ENCODE measurements around the gene MTARC1. TPM values are rescaled to one million over a fixed set of nuclear protein-coding genes. Genes with fewer than 3 reads are reported as not detected.

MTARC1 gene
- polyA plus RNA-seq, 4 donors = 5.4 to 41.3 (median 14.5) TPM

GRCh38 chr1:220803401-220804201, 16.9 kb downstream of the MTARC1 start:
- no peak overlapping the region for H3K4me3 ChIP-seq (ENCODE audit: low read depth in 1 of 3, low read length in 3 of 3)
- H3K9me3 ChIP-seq (ENCODE audit: control insufficient read depth in 2 of 2, insufficient read depth in 1 of 2, low read depth in 1 of 2, low read length in 1 of 2) = no peaks in the 10 kb centered on the region
- peaks cover 0 to 48% (median 8%) of the 10 kb centered on the region in 3 donors for H3K36me3 ChIP-seq (ENCODE audit: control insufficient read depth in 3 of 3, insufficient read depth in 2 of 3, low read depth in 1 of 3, low read length in 3 of 3)
- no peaks in the 10 kb centered on the region for H3K27me3 ChIP-seq (ENCODE audit: control insufficient read depth in 3 of 3, insufficient read depth in 3 of 3, low read length in 3 of 3)
- WGBS, 3 donors = 73 to 80% (median 76%) methylated on average over 10 of the region's 10 CpGs
- DNase-seq (peak; percentile 46 to 50), FAIRE-seq (no peak)
- peak overlapping the region in 1 of 3 donors; percentile 52 for H3K27ac ChIP-seq (ENCODE audit: low read depth in 1 of 3, low read length in 2 of 3)
- H3K4me1 ChIP-seq (ENCODE audit: control insufficient read depth in 3 of 3, insufficient read depth in 2 of 3, low read depth in 1 of 3, low read length in 2 of 3) = no peaks in the 10 kb centered on the region

DNA sequence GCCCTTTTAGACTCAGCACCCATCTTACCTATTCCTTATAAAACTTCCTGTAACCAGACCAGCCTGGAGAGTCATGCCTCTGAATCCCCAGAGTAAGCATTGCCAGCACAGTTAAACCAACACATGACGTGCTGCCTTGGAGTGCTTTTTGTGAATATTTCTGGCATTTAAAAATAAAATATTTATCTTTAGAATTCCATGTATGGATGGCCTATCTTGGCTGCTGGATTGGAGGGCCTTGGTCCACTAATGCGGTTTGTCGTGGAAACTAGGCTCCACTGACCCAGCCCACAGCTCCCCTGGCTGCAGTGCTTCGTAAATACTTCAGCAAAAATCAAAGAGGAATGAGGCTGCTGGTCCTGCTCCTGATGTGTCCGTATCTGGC, 17.5 kb downstream of the MTARC1 start:
- FAIRE-seq (no peak), DNase-seq (no peak)
- Histone ChIP-seq H3K9me3 (ENCODE audit: control insufficient read depth in 2 of 2, insufficient read depth in 1 of 2, low read depth in 1 of 2, low read length in 1 of 2) (no peaks in the 10 kb centered on the region), H3K27me3 (ENCODE audit: control insufficient read depth in 3 of 3, insufficient read depth in 3 of 3, low read length in 3 of 3) (no peaks in the 10 kb centered on the region), H3K27ac (ENCODE audit: low read depth in 1 of 3, low read length in 2 of 3) (peak overlapping the region in 1 of 3 donors; percentile 52), H3K36me3 (ENCODE audit: control insufficient read depth in 3 of 3, insufficient read depth in 2 of 3, low read depth in 1 of 3, low read length in 3 of 3) (peaks cover 0 to 46% (median 6%) of the 10 kb centered on the region in 3 donors), H3K4me1 (ENCODE audit: control insufficient read depth in 3 of 3, insufficient read depth in 2 of 3, low read depth in 1 of 3, low read length in 2 of 3) (no peaks in the 10 kb centered on the region), H3K4me3 (ENCODE audit: low read depth in 1 of 3, low read length in 3 of 3) (no peak overlapping the region)
- WGBS, 3 donors = 65 to 91% (median 74%) methylated on average over 5 of the region's 5 CpGs

DNA sequence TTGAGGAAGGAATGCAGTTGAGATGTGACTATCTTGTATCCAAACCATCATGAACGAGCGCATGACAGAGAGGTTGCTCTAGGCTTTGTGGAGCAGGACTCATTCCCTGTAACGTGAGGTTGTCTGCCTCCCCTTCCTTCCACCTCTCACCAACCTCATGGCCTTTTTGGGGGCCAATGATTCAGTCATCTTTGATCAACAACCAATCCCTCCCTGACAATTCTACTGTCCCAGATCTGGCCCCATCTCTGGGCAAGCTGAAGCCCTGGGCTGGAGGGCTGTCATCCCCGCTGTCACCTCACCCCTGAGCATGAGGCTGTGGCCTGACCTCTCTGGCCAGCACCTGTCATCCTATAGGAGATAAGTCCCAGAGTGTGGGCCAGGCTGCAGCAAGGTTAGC, 19.7 kb downstream of the MTARC1 start:
- 89 to 94% (median 93%) methylated on average over 4 of the region's 4 CpGs for WGBS, 3 donors

GRCh38 chr1:220807726-220808125, 21.0 kb downstream of the MTARC1 start:
- Histone ChIP-seq H3K36me3 (ENCODE audit: control insufficient read depth in 3 of 3, insufficient read depth in 2 of 3, low read depth in 1 of 3, low read length in 3 of 3) (peaks cover 0 to 35% (median 2%) of the 10 kb centered on the region in 3 donors), H3K4me1 (ENCODE audit: control insufficient read depth in 3 of 3, insufficient read depth in 2 of 3, low read depth in 1 of 3, low read length in 2 of 3) (no peaks in the 10 kb centered on the region), H3K4me3 (ENCODE audit: low read depth in 1 of 3, low read length in 3 of 3) (no peak overlapping the region), H3K9me3 (ENCODE audit: control insufficient read depth in 2 of 2, insufficient read depth in 1 of 2, low read depth in 1 of 2, low read length in 1 of 2) (no peaks in the 10 kb centered on the region), H3K27me3 (ENCODE audit: control insufficient read depth in 3 of 3, insufficient read depth in 3 of 3, low read length in 3 of 3) (no peaks in the 10 kb centered on the region), H3K27ac (ENCODE audit: low read depth in 1 of 3, low read length in 2 of 3) (no peak overlapping the region)
- DNase-seq = no peak
- 79 to 85% (median 80%) methylated on average over 6 of the region's 6 CpGs for WGBS, 3 donors
- FAIRE-seq = no peak

More for the DNA sequence above, 19.7 kb downstream of the MTARC1 start:
- FAIRE-seq (no peak), DNase-seq (no peak)
- Histone ChIP-seq H3K4me3 (ENCODE audit: low read depth in 1 of 3, low read length in 3 of 3) (no peak overlapping the region), H3K9me3 (ENCODE audit: control insufficient read depth in 2 of 2, insufficient read depth in 1 of 2, low read depth in 1 of 2, low read length in 1 of 2) (no peaks in the 10 kb centered on the region), H3K4me1 (ENCODE audit: control insufficient read depth in 3 of 3, insufficient read depth in 2 of 3, low read depth in 1 of 3, low read length in 2 of 3) (no peaks in the 10 kb centered on the region), H3K27ac (ENCODE audit: low read depth in 1 of 3, low read length in 2 of 3) (no peak overlapping the region), H3K36me3 (ENCODE audit: control insufficient read depth in 3 of 3, insufficient read depth in 2 of 3, low read depth in 1 of 3, low read length in 3 of 3) (peaks cover 0 to 35% (median 2%) of the 10 kb centered on the region in 3 donors), H3K27me3 (ENCODE audit: control insufficient read depth in 3 of 3, insufficient read depth in 3 of 3, low read length in 3 of 3) (no peaks in the 10 kb centered on the region)

- Histone ChIP-seq H3K36me3 (ENCODE audit: control insufficient read depth in 3 of 3, insufficient read depth in 2 of 3, low read depth in 1 of 3, low read length in 3 of 3) (peaks cover 0 to 40% (median 2%) of the 10 kb centered on the region in 3 donors), H3K27ac (ENCODE audit: low read depth in 1 of 3, low read length in 2 of 3) (no peak overlapping the region), H3K9me3 (ENCODE audit: control insufficient read depth in 2 of 2, insufficient read depth in 1 of 2, low read depth in 1 of 2, low read length in 1 of 2) (no peaks in the 10 kb centered on the region), H3K27me3 (ENCODE audit: control insufficient read depth in 3 of 3, insufficient read depth in 3 of 3, low read length in 3 of 3) (no peaks in the 10 kb centered on the region), H3K4me3 (ENCODE audit: low read depth in 1 of 3, low read length in 3 of 3) (no peak overlapping the region), H3K4me1 (ENCODE audit: control insufficient read depth in 3 of 3, insufficient read depth in 2 of 3, low read depth in 1 of 3, low read length in 2 of 3) (no peaks in the 10 kb centered on the region)
- WGBS, 3 donors = 82 to 89% (median 83%) methylated on average over 11 of the region's 11 CpGs
- FAIRE-seq (no peak), DNase-seq (no peak)
Measured at GRCh38 chr1:220808345-220809186, 21.9 kb downstream of the MTARC1 start.

GRCh38 chr1:220809187-220809550, 22.5 kb downstream of the MTARC1 start:
- Histone ChIP-seq H3K27ac (ENCODE audit: low read depth in 1 of 3, low read length in 2 of 3) (no peak overlapping the region), H3K4me3 (ENCODE audit: low read depth in 1 of 3, low read length in 3 of 3) (no peak overlapping the region), H3K36me3 (ENCODE audit: control insufficient read depth in 3 of 3, insufficient read depth in 2 of 3, low read depth in 1 of 3, low read length in 3 of 3) (peaks cover 0 to 43% (median 2%) of the 10 kb centered on the region in 3 donors), H3K4me1 (ENCODE audit: control insufficient read depth in 3 of 3, insufficient read depth in 2 of 3, low read depth in 1 of 3, low read length in 2 of 3) (no peaks in the 10 kb centered on the region), H3K27me3 (ENCODE audit: control insufficient read depth in 3 of 3, insufficient read depth in 3 of 3, low read length in 3 of 3) (no peaks in the 10 kb centered on the region), H3K9me3 (ENCODE audit: control insufficient read depth in 2 of 2, insufficient read depth in 1 of 2, low read depth in 1 of 2, low read length in 1 of 2) (no peaks in the 10 kb centered on the region)
- no peak for DNase-seq
- 80 to 95% (median 85%) methylated on average over 6 of the region's 6 CpGs for WGBS, 3 donors
- FAIRE-seq = no peak

DNA sequence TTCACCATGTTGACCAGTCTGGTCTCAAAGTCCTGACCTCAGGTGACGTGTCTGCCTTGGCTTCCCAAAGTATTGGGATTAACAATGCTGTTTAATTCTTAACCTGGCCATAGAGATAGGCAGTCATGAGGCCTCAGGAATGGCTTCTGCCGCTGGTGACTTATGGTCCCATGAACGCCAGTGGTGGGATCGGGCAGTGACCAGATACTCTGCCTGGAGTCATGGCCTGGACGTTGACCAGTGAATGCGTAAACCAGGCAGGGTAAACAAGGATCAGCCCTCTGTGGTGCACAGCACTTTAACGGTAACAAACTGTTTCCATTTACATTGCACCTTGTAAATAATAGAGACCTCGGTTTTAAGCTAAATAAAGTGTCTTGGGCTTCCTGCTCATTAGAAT, 23.0 kb downstream of the MTARC1 start:
- FAIRE-seq = no peak
- Histone ChIP-seq H3K4me3 (ENCODE audit: low read depth in 1 of 3, low read length in 3 of 3) (no peak overlapping the region), H3K4me1 (ENCODE audit: control insufficient read depth in 3 of 3, insufficient read depth in 2 of 3, low read depth in 1 of 3, low read length in 2 of 3) (no peaks in the 10 kb centered on the region), H3K27me3 (ENCODE audit: control insufficient read depth in 3 of 3, insufficient read depth in 3 of 3, low read length in 3 of 3) (no peaks in the 10 kb centered on the region), H3K27ac (ENCODE audit: low read depth in 1 of 3, low read length in 2 of 3) (no peak overlapping the region), H3K9me3 (ENCODE audit: control insufficient read depth in 2 of 2, insufficient read depth in 1 of 2, low read depth in 1 of 2, low read length in 1 of 2) (no peaks in the 10 kb centered on the region), H3K36me3 (ENCODE audit: control insufficient read depth in 3 of 3, insufficient read depth in 2 of 3, low read depth in 1 of 3, low read length in 3 of 3) (peaks cover 0 to 45% (median 2%) of the 10 kb centered on the region in 3 donors)
- 81 to 95% (median 85%) methylated on average over 8 of the region's 8 CpGs for WGBS, 3 donors
- no peak for DNase-seq

GRCh38 chr1:220810179-220810653, 23.5 kb downstream of the MTARC1 start:
- Histone ChIP-seq H3K27me3 (ENCODE audit: control insufficient read depth in 3 of 3, insufficient read depth in 3 of 3, low read length in 3 of 3) (no peaks in the 10 kb centered on the region), H3K36me3 (ENCODE audit: control insufficient read depth in 3 of 3, insufficient read depth in 2 of 3, low read depth in 1 of 3, low read length in 3 of 3) (peaks cover 0 to 41% (median 0%) of the 10 kb centered on the region in 3 donors), H3K4me3 (ENCODE audit: low read depth in 1 of 3, low read length in 3 of 3) (no peak overlapping the region), H3K4me1 (ENCODE audit: control insufficient read depth in 3 of 3, insufficient read depth in 2 of 3, low read depth in 1 of 3, low read length in 2 of 3) (no peaks in the 10 kb centered on the region), H3K9me3 (ENCODE audit: control insufficient read depth in 2 of 2, insufficient read depth in 1 of 2, low read depth in 1 of 2, low read length in 1 of 2) (no peaks in the 10 kb centered on the region), H3K27ac (ENCODE audit: low read depth in 1 of 3, low read length in 2 of 3) (no peak overlapping the region)
- FAIRE-seq (no peak), DNase-seq (peak in 1 of 2 donors; percentile 75)
- WGBS, 3 donors = 37 to 72% (median 60%) methylated on average over 20 of the region's 20 CpGs
